GM12878 (cell line): ENCODE measurements around the gene MID1. TPM values are rescaled to one million over a fixed set of nuclear protein-coding genes. Genes with fewer than 3 reads are reported as not detected.

Experiments used
- CBFB ChIP-seq: IDR thresholded peaks from 2 replicates; pipeline ENCODE4 v1.6.1; 2016; ENCODE audit warnings: antibody characterized with exemption, low read depth
- CHD2 ChIP-seq: IDR thresholded peaks from 2 replicates; pipeline ENCODE4 v1.6.1; 2011; ENCODE audit warnings: low read depth, low read length, improper control_type of control experiment, borderline replicate concordance
- POLR2A ChIP-seq: IDR thresholded peaks from 2 replicates; pipeline ENCODE4 v1.6.1; 2011; ENCODE audit warnings: low read depth, mild to moderate bottlenecking, low read length
- ZNF217 ChIP-seq: fragments of 450-650 bp; IDR thresholded peaks from 2 replicates; pipeline ENCODE4 v1.6.1; 2017; ENCODE audit warnings: antibody characterized with exemption, mild to moderate bottlenecking
- polyA plus RNA-seq, 11 experiments: library from polyadenylated mRNA; depleted of rRNA in 4 of 11; unstranded in 6 of 11; stranded (reverse) in 5 of 11; fragments of >200 nt; fragmentation: Nextera tagmentation in 4 of 11; fragmentation: Illumina TruSeq in 1 of 11; extraction: Ambion mirVana in 4 of 11; extraction: Trizol in 1 of 11; gene quantifications; 1 replicate in 1 of 11; 2 replicates in 10 of 11; pipeline versions ENCODE4 v1.2.1 to v1.2.3, GENCODE V29; 2011 to 2016; ENCODE audit warnings: inconsistent platforms in 2 of 11, missing spikeins in 2 of 11, low read depth in 1 of 11
- total RNA-seq, 4 experiments: library from RNA; depleted of rRNA in 3 of 4; stranded (reverse); fragments of >200 nt in 3 of 4; fragmentation: Illumina TruSeq in 1 of 4; extraction: Trizol in 1 of 4; gene quantifications; 2 replicates each; pipeline versions ENCODE4 v1.2.1 to v1.2.3, GENCODE V29; 2013 to 2021
- TF ChIP-seq, protein P1 (sequence below): fragments of 450-650 bp; IDR thresholded peaks from 2 replicates; pipeline ENCODE4 v1.6.1; 2014; ENCODE audit warnings: mild to moderate bottlenecking
- TF ChIP-seq, protein P2 (sequence below): fragments of 450-650 bp; formaldehyde crosslinking; IDR thresholded peaks from 2 replicates; pipeline ENCODE4 v1.4.0; 2022; ENCODE audit warnings: mild to moderate bottlenecking, moderate library complexity
- TF ChIP-seq, protein P3 (sequence below): fragments of 450-650 bp; formaldehyde crosslinking; IDR thresholded peaks from 2 replicates; pipeline ENCODE4 v1.5.0; 2022; ENCODE audit warnings: mild to moderate bottlenecking, missing genetic modification characterization
- TF ChIP-seq, protein P4 (sequence below): fragments of 450-650 bp; IDR thresholded peaks from 2 replicates; pipeline ENCODE4 v1.6.1; 2017; ENCODE audit warnings: low read depth, mild to moderate bottlenecking, moderate library complexity

MID1 gene
- total and polyA plus RNA-seq, 10 of the 15 experiments (the other 5 are each of a cell fraction or from before 2014, with no cell fraction given), result 0.04 to 0.51 (median 0.14) TPM; not detected in 1

DNA sequence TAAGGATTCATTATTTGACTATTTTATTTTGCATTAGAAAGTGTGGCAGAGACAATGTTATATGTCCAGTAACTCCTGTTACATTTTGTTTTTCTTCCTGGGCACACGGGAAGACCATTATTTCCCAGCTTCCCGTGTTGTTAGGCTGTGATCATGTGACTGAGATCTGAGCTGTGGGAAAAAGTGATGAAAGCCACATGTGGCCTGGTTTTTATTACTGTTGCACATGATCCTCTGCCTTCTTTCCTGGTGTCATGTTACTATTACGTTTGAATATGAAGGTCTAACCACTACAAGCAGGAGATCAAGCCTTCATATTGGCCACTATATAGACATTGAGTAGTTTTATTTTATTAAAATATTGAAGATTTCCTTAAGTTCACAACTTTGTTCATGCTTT is 28.2 kb upstream of the MID1 start (continued):
- TF ChIP-seq ZNF217 (no peak), POLR2A (no peak), CHD2 (no peak), CBFB (no peak)
- TF ChIP-seq, protein P1, sequence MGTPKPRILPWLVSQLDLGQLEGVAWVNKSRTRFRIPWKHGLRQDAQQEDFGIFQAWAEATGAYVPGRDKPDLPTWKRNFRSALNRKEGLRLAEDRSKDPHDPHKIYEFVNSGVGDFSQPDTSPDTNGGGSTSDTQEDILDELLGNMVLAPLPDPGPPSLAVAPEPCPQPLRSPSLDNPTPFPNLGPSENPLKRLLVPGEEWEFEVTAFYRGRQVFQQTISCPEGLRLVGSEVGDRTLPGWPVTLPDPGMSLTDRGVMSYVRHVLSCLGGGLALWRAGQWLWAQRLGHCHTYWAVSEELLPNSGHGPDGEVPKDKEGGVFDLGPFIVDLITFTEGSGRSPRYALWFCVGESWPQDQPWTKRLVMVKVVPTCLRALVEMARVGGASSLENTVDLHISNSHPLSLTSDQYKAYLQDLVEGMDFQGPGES, result no peak
- TF ChIP-seq, protein P2, sequence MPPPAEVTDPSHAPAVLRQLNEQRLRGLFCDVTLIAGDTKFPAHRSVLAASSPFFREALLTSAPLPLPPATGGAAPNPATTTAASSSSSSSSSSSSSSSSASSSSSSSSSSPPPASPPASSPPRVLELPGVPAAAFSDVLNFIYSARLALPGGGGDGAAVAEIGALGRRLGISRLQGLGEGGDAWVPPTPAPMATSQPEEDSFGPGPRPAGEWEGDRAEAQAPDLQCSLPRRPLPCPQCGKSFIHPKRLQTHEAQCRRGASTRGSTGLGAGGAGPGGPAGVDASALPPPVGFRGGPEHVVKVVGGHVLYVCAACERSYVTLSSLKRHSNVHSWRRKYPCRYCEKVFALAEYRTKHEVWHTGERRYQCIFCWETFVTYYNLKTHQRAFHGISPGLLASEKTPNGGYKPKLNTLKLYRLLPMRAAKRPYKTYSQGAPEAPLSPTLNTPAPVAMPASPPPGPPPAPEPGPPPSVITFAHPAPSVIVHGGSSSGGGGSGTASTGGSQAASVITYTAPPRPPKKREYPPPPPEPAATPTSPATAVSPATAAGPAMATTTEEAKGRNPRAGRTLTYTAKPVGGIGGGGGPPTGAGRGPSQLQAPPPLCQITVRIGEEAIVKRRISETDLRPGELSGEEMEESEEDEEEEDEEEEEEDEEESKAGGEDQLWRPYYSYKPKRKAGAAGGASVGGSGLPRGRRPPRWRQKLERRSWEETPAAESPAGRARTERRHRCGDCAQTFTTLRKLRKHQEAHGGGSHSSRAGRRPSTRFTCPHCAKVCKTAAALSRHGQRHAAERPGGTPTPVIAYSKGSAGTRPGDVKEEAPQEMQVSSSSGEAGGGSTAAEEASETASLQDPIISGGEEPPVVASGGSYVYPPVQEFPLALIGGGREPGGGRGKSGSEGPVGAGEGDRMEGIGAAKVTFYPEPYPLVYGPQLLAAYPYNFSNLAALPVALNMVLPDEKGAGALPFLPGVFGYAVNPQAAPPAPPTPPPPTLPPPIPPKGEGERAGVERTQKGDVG (CRISPR knock-in tag), result no peak
- TF ChIP-seq, protein P3, sequence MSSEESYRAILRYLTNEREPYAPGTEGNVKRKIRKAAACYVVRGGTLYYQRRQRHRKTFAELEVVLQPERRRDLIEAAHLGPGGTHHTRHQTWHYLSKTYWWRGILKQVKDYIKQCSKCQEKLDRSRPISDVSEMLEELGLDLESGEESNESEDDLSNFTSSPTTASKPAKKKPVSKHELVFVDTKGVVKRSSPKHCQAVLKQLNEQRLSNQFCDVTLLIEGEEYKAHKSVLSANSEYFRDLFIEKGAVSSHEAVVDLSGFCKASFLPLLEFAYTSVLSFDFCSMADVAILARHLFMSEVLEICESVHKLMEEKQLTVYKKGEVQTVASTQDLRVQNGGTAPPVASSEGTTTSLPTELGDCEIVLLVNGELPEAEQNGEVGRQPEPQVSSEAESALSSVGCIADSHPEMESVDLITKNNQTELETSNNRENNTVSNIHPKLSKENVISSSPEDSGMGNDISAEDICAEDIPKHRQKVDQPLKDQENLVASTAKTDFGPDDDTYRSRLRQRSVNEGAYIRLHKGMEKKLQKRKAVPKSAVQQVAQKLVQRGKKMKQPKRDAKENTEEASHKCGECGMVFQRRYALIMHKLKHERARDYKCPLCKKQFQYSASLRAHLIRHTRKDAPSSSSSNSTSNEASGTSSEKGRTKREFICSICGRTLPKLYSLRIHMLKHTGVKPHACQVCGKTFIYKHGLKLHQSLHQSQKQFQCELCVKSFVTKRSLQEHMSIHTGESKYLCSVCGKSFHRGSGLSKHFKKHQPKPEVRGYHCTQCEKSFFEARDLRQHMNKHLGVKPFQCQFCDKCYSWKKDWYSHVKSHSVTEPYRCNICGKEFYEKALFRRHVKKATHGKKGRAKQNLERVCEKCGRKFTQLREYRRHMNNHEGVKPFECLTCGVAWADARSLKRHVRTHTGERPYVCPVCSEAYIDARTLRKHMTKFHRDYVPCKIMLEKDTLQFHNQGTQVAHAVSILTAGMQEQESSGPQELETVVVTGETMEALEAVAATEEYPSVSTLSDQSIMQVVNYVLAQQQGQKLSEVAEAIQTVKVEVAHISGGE (CRISPR knock-in tag), result no peak
- TF ChIP-seq, protein P4, sequence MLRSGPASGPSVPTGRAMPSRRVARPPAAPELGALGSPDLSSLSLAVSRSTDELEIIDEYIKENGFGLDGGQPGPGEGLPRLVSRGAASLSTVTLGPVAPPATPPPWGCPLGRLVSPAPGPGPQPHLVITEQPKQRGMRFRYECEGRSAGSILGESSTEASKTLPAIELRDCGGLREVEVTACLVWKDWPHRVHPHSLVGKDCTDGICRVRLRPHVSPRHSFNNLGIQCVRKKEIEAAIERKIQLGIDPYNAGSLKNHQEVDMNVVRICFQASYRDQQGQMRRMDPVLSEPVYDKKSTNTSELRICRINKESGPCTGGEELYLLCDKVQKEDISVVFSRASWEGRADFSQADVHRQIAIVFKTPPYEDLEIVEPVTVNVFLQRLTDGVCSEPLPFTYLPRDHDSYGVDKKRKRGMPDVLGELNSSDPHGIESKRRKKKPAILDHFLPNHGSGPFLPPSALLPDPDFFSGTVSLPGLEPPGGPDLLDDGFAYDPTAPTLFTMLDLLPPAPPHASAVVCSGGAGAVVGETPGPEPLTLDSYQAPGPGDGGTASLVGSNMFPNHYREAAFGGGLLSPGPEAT, result no peak
